RWPE2 (cell line): ENCODE measurements around the gene LSS.
"Not testable (repeated sequence)": the region's sequence is repeated elsewhere in the genome, so short reads cannot be mapped to it uniquely, and the experiment has no call there.

ENCODE experiments used
- ATAC-seq: fragments of 200-7000 bp; cut with Tn5 transposase; 3 replicates; pipeline ENCODE4 v1.9.1; 2021; ENCODE audit warnings: low read depth
- DNase-seq: peaks from one replicate; pipeline ENCODE4 v3.0.0-alpha.2; 2020; ENCODE audit warnings: low spot score
- H3K27ac ChIP-seq: fragments of 450-650 bp; 2 replicates; pipeline ENCODE4 v1.5.1; 2017; ENCODE audit warnings: mild to moderate bottlenecking; ENCODE audit not compliant: poor library complexity, severe bottlenecking
- H3K27me3 ChIP-seq: fragments of 250-450 bp; sonication (Bioruptor Pico); 2 replicates; pipeline ENCODE4 v1.5.1; 2021; ENCODE audit warnings: mild to moderate bottlenecking, moderate library complexity; ENCODE audit not compliant: insufficient read depth, poor library complexity, severe bottlenecking
- H3K36me3 ChIP-seq: fragments of 250-450 bp; sonication (Bioruptor Pico); 2 replicates; pipeline ENCODE4 v1.5.1; 2020; ENCODE audit warnings: low read depth, mild to moderate bottlenecking, moderate library complexity
- H3K4me1 ChIP-seq: fragments of 250-450 bp; sonication (Bioruptor Pico); 2 replicates; pipeline ENCODE4 v1.5.1; 2021; ENCODE audit warnings: mild to moderate bottlenecking, moderate library complexity; ENCODE audit not compliant: insufficient read depth, poor library complexity, severe bottlenecking
- H3K4me3 ChIP-seq: fragments of 250-450 bp; sonication (Bioruptor Pico); 2 replicates; pipeline ENCODE4 v1.5.1; 2021; ENCODE audit warnings: mild to moderate bottlenecking, moderate library complexity; ENCODE audit not compliant: severe bottlenecking
- H3K9me3 ChIP-seq: fragments of 250-450 bp; sonication (Bioruptor Pico); 2 replicates; pipeline ENCODE4 v1.5.1; 2021; ENCODE audit warnings: mild to moderate bottlenecking, moderate library complexity; ENCODE audit not compliant: severe bottlenecking
- CTCF ChIP-seq: fragments of 450-650 bp; IDR thresholded peaks from one replicate; pipeline ENCODE4 v1.5.1; 2017; ENCODE audit warnings: mild to moderate bottlenecking, moderate library complexity; ENCODE audit not compliant: poor library complexity, severe bottlenecking

Gene LSS

GRCh38 chr21:46205766-46206162, 22.8 kb downstream of the LSS start:
- TF ChIP-seq CTCF = no peak
- no peaks in the 10 kb centered on the region for H3K9me3 ChIP-seq
- no peak for ATAC-seq
- H3K4me1 ChIP-seq = no peaks in the 10 kb centered on the region
- peaks cover 85% of the 10 kb centered on the region for H3K36me3 ChIP-seq
- no peaks in the 10 kb centered on the region for H3K27me3 ChIP-seq
- DNase-seq = peak; percentile 72
- no peak overlapping the region for H3K4me3 ChIP-seq
- no peak overlapping the region for H3K27ac ChIP-seq

- Histone ChIP-seq H3K27ac (no peak overlapping the region), H3K27me3 (no peaks in the 10 kb centered on the region), H3K36me3 (peaks cover 85% of the 10 kb centered on the region), H3K9me3 (no peaks in the 10 kb centered on the region), H3K4me1 (no peaks in the 10 kb centered on the region), H3K4me3 (no peak overlapping the region)
- ATAC-seq (no peak), DNase-seq (peak; percentile 52)
- no peak for TF ChIP-seq CTCF
Observed at GRCh38 chr21:46205166-46205565, 23.4 kb downstream of the LSS start.

GRCh38 chr21:46203203-46203600, 25.4 kb downstream of the LSS start:
- DNase-seq (peak; percentile 27), ATAC-seq (no peak)
- H3K4me1 ChIP-seq = no peaks in the 10 kb centered on the region
- H3K27me3 ChIP-seq = no peaks in the 10 kb centered on the region
- TF ChIP-seq CTCF = no peak
- H3K27ac ChIP-seq = no peak overlapping the region
- peaks cover 90% of the 10 kb centered on the region for H3K36me3 ChIP-seq
- no peaks in the 10 kb centered on the region for H3K9me3 ChIP-seq
- H3K4me3 ChIP-seq = no peak overlapping the region

- no peak for TF ChIP-seq CTCF
- ATAC-seq = no peak
- no peak overlapping the region for H3K4me3 ChIP-seq
- no peak overlapping the region for H3K27ac ChIP-seq
- no peaks in the 10 kb centered on the region for H3K9me3 ChIP-seq
- DNase-seq = peak; percentile 33
- H3K4me1 ChIP-seq = no peaks in the 10 kb centered on the region
- H3K36me3 ChIP-seq = peaks cover 90% of the 10 kb centered on the region
- H3K27me3 ChIP-seq = no peaks in the 10 kb centered on the region
Observed at GRCh38 chr21:46202592-46203202, 25.9 kb downstream of the LSS start.

DNA sequence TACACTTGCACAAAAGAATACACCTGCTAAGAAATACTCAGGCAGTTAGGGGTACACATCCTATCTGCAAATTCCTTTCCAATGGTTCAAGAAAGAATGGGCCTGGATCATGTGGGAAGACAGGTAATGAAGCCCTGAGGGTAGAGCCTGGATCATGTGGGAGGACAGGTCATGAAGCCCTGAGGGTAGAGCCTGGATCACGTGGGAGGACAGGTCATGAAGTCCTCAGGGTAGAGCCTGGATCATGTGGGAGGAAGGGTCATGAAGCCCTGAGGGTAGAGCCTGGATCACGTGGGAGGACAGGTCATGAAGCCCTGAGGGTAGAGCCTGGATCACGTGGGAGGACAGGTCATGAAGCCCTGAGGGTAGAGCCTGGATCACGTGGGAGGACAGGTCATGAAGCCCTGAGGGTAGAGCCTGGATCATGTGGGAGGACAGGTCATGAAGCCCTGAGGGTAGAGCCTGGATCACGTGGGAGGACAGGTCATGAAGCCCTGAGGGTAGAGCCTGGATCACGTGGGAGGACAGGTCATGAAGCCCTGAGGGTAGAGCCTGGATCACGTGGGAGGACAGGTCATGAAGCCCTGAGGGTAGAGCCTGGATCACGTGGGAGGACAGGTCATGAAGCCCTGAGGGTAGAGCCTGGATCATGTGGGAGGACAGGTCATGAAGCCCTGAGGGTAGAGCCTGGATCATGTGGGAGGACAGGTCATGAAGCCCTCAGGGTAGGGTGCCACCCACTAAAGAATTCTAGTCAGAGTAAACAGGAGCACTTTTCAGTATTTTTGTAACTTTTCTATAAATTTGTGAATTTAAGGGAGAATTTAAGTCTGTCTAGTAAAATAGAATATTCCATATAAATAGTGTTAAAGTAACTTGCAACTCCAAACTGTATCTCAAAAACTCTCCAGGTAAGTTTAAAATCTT, 27.4 kb downstream of the LSS start:
- not testable (repeated sequence) for H3K4me3 ChIP-seq, DNase-seq, H3K4me1 ChIP-seq, H3K9me3 ChIP-seq, H3K27me3 ChIP-seq, H3K27ac ChIP-seq, ATAC-seq
- H3K36me3 ChIP-seq = peaks cover 90% of the 10 kb centered on the region
